Hepatocyte (in vitro differentiated cells): ENCODE data around the gene TP53. TPM values are rescaled to one million over a fixed set of nuclear protein-coding genes. Genes with fewer than 3 reads are reported as not detected.
A peak's percentile ranks its signal among the peaks of the same experiment; 100 is the strongest.

Experiments
- DNase-seq: peaks from one replicate; pipeline ENCODE4 v3.0.0-alpha.2; 2016; ENCODE audit warnings: low spot score
- H2AFZ ChIP-seq: fragments of 200-600 bp; sonication (generic); 2 replicates; pipeline ENCODE4 v1.6.0; 2016; ENCODE audit warnings: antibody characterized with exemption, mild to moderate bottlenecking
- H3K27ac ChIP-seq: fragments of 200-600 bp; sonication (generic); 2 replicates; pipeline ENCODE4 v1.5.1; 2016; ENCODE audit warnings: mild to moderate bottlenecking
- H3K27me3 ChIP-seq: fragments of 200-600 bp; sonication (generic); 2 replicates; pipeline ENCODE4 v1.6.1; 2016
- H3K36me3 ChIP-seq: fragments of 200-600 bp; sonication (generic); replicated peaks from 2 replicates; pipeline ENCODE4 v1.5.1; 2016; ENCODE audit warnings: low read depth; ENCODE audit not compliant: insufficient read depth
- H3K4me1 ChIP-seq: fragments of 200-600 bp; sonication (generic); 2 replicates; pipeline ENCODE4 v1.5.1; 2016; ENCODE audit warnings: mild to moderate bottlenecking, moderate library complexity; ENCODE audit not compliant: insufficient read depth
- H3K4me2 ChIP-seq: fragments of 200-600 bp; sonication (generic); 2 replicates; pipeline ENCODE4 v1.6.0; 2016
- H3K4me3 ChIP-seq: fragments of 200-600 bp; sonication (generic); 2 replicates; pipeline ENCODE4 v1.5.1; 2016; ENCODE audit warnings: mild to moderate bottlenecking
- H3K79me2 ChIP-seq: fragments of 200-600 bp; sonication (generic); 2 replicates; pipeline ENCODE4 v1.6.0; 2017; ENCODE audit warnings: mild to moderate bottlenecking
- H3K9me2 ChIP-seq: fragments of 200-600 bp; sonication (generic); replicated peaks from 2 replicates; pipeline ENCODE4 v1.6.0; 2017; ENCODE audit warnings: mild to moderate bottlenecking; ENCODE audit not compliant: insufficient read depth
- H3K9me3 ChIP-seq: fragments of 200-600 bp; sonication (generic); 2 replicates; pipeline ENCODE4 v1.5.1; 2016; ENCODE audit warnings: low read depth, mild to moderate bottlenecking
- H4K20me1 ChIP-seq: fragments of 200-600 bp; sonication (generic); 2 replicates; pipeline ENCODE4 v1.6.0; 2016; ENCODE audit warnings: mild to moderate bottlenecking; ENCODE audit not compliant: insufficient read depth, poor library complexity, severe bottlenecking
- EZH2 ChIP-seq: fragments of 200-600 bp; sonication (generic); IDR thresholded peaks from 2 replicates; pipeline ENCODE4 v1.6.1; 2016; ENCODE audit warnings: antibody characterized with exemption, mild to moderate bottlenecking, borderline replicate concordance
- EZH2phosphoT487 ChIP-seq: fragments of 200-600 bp; sonication (generic); IDR thresholded peaks from one replicate; pipeline ENCODE4 v1.6.1; 2018; ENCODE audit warnings: antibody characterized with exemption, mild to moderate bottlenecking, low read depth, moderate library complexity; ENCODE audit not compliant: unreplicated experiment, severe bottlenecking
- WGBS: methylation state at CpG from one replicate; pipeline ENCODE4 v1.1.6; 2016; ENCODE audit warnings: low lambda C conversion rate; ENCODE audit errors: missing lambda C conversion rate; 5-methylcytosine and 5-hydroxymethylcytosine counted together
- polyA plus RNA-seq: library from polyadenylated mRNA; unstranded; fragments of >200 nt; fragmentation: Nextera tagmentation; extraction: Ambion mirVana; gene quantifications from 2 replicates; pipeline ENCODE4 v1.2.1, GENCODE V29; 2016
- total RNA-seq: library from RNA; depleted of rRNA; stranded (reverse); fragments of >200 nt; gene quantifications from 2 replicates; pipeline ENCODE4 v1.2.3, GENCODE V29; 2014
- TF ChIP-seq, protein P1 (sequence below): fragments of 200-600 bp; sonication (generic); IDR thresholded peaks from 2 replicates; pipeline ENCODE4 v1.5.1; 2016; ENCODE audit warnings: antibody characterized with exemption, mild to moderate bottlenecking; ENCODE audit not compliant: poor library complexity

The TP53 gene
- total and polyA plus RNA-seq, 2 experiments from 2014 or later, result 29.6 to 31.7 TPM

DNA sequence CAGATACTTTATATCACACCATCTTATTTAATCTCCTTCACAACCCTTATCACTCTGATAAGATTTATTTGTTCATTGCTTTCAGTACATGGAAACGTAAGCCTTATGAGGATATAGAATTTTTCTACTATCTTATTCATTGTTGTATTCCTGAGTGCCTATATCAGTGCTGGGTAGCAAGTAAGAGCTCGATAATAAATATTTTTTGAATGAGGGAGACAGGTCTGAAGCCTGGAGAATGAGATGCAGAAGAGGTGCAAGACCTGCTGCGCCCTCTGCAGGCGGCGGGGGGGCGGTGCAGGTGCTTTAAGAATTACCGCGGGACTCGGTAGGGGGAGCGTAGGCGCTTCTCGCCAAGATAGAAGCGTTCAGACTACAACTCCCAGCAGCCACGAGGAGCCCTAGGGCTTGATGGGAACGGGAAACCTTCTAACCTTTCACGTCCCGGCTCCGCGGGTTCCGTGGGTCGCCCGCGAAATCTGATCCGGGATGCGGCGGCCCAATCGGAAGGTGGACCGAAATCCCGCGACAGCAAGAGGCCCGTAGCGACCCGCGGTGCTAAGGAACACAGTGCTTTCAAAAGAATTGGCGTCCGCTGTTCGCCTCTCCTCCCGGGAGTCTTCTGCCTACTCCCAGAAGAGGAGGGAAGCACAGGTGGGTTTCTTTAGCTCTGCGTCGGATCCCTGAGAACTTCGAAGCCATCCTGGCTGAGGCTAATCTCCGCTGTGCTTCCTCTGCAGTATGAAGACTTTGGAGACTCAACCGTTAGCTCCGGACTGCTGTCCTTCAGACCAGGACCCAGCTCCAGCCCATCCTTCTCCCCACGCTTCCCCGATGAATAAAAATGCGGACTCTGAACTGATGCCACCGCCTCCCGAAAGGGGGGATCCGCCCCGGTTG lies 868 bp upstream of the TP53 start, which contains the start of gene WRAP53:
Gene WRAP53 (plus strand): TSS at position 570 of the 900 bp plus-strand sequence. CDS start 172 bp downstream, at position 742.
- H3K27me3 ChIP-seq, result no peaks in the 10 kb centered on the region
- peak; percentile 98 for DNase-seq
- peaks cover 23% of the 10 kb centered on the region for H3K4me1 ChIP-seq
- no peaks in the 10 kb centered on the region for H3K9me2 ChIP-seq
- H4K20me1 ChIP-seq, result no peaks in the 10 kb centered on the region
- no peaks in the 10 kb centered on the region for H3K36me3 ChIP-seq
- peak within 1 kb of the TSS; percentile 79 for H3K4me3 ChIP-seq
- WGBS, result under 1% methylated on average over 51 of the region's 51 CpGs
- peak within 1 kb of the TSS; percentile 86 for H3K4me2 ChIP-seq
- H3K9me3 ChIP-seq, result no peaks in the 10 kb centered on the region
- TF ChIP-seq EZH2phosphoT487, result no peak
- TF ChIP-seq, protein P1, sequence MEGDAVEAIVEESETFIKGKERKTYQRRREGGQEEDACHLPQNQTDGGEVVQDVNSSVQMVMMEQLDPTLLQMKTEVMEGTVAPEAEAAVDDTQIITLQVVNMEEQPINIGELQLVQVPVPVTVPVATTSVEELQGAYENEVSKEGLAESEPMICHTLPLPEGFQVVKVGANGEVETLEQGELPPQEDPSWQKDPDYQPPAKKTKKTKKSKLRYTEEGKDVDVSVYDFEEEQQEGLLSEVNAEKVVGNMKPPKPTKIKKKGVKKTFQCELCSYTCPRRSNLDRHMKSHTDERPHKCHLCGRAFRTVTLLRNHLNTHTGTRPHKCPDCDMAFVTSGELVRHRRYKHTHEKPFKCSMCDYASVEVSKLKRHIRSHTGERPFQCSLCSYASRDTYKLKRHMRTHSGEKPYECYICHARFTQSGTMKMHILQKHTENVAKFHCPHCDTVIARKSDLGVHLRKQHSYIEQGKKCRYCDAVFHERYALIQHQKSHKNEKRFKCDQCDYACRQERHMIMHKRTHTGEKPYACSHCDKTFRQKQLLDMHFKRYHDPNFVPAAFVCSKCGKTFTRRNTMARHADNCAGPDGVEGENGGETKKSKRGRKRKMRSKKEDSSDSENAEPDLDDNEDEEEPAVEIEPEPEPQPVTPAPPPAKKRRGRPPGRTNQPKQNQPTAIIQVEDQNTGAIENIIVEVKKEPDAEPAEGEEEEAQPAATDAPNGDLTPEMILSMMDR, result peak; percentile 100
- TF ChIP-seq EZH2, result no peak
- peak within 1 kb of the TSS; percentile 99 for H3K27ac ChIP-seq
- H3K79me2 ChIP-seq, result peaks cover 45% of the 10 kb centered on the region
- H2AFZ ChIP-seq, result peak within 1 kb of the TSS; percentile 55

DNA sequence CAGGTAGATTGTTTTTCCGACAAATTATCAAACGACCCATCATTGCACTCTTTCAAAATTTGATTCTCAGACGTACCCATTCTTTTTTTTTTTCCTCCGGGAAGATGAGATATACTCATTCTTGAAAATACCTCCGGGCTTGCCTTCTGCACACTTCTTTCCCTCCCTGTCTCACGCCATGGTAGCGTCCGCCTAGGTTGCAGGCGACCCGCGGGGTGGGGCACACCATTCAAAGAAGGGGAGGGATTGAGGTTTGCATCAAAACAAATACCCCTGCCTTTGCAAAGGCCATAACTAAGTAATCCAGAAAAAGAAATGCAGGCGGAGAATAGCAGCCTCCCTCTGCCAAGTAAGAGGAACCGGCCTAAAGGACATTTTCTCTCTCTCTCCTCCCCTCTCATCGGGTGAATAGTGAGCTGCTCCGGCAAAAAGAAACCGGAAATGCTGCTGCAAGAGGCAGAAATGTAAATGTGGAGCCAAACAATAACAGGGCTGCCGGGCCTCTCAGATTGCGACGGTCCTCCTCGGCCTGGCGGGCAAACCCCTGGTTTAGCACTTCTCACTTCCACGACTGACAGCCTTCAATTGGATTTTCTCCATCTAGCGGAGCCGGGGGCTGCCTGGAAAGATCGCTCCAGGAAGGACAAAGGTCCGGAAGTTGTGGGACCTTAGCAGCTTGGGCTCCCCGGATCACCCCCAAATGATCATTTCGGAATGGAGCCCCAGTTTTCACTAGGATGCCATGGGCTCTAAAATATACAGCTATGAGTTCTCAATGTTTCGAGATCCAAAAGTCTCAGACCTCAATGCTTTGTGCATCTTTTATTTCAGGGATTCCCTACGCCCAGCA lies 843 bp downstream of the TP53 start:
- no peaks in the 10 kb centered on the region for H3K9me2 ChIP-seq
- DNase-seq, result peak; percentile 88
- H3K9me3 ChIP-seq, result no peaks in the 10 kb centered on the region
- no peaks in the 10 kb centered on the region for H3K27me3 ChIP-seq
- TF ChIP-seq EZH2 (no peak), EZH2phosphoT487 (no peak)
- TF ChIP-seq, protein P1, result no peak
- H3K79me2 ChIP-seq, result peaks cover 62% of the 10 kb centered on the region
- under 1% methylated on average over 30 of the region's 30 CpGs for WGBS
- no peaks in the 10 kb centered on the region for H3K36me3 ChIP-seq
- H2AFZ ChIP-seq, result peak overlapping the region; percentile 28
- no peaks in the 10 kb centered on the region for H4K20me1 ChIP-seq
- H3K27ac ChIP-seq, result peak overlapping the region; percentile 99
- peaks cover 23% of the 10 kb centered on the region for H3K4me1 ChIP-seq
- peak overlapping the region; percentile 82 for H3K4me2 ChIP-seq
- peak overlapping the region; percentile 79 for H3K4me3 ChIP-seq

DNA sequence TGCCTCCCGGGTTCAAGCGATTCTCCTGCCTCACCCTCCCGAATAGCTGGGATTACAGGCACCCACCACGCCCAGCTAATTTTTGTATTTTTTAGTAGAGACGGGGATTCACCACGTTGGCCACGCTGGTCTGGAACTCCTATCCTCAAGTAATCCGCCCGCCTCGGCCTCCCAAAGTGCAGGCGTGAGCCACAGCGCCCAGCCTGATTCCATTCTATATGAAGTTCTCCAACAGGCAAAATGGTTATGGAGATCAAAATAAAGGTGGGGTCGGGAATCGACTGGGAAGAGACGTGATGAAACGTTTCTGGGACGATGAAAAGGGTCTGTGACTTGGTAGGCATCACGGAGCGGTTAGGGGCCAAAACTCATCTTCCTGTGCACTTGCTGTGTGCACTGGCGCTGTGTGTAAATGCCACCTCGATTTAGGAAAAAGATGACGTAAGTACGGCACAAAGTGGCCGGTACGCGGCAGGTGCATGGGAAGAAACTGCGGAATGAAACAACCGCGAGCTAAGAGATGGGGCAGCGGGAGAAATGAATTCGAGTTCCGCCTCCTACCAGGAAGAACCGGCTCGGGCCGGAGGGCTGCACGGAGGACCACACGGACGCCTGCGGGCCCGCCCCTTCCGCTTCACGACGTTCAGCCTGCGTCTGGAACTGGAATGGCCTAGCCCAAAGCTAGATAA lies 1.6 kb downstream of the TP53 start:
- H3K79me2 ChIP-seq, result peaks cover 70% of the 10 kb centered on the region
- peak overlapping the region; percentile 42 for H2AFZ ChIP-seq

More for the DNA sequence above, 1.6 kb downstream of the TP53 start:
- H3K36me3 ChIP-seq, result no peaks in the 10 kb centered on the region
- H4K20me1 ChIP-seq, result no peaks in the 10 kb centered on the region
- peak overlapping the region; percentile 82 for H3K4me2 ChIP-seq
- H3K27ac ChIP-seq, result peak overlapping the region; percentile 99
- no peaks in the 10 kb centered on the region for H3K9me3 ChIP-seq
- TF ChIP-seq, protein P1, result no peak
- TF ChIP-seq EZH2phosphoT487 (no peak), EZH2 (no peak)
- peak overlapping the region; percentile 79 for H3K4me3 ChIP-seq
- H3K9me2 ChIP-seq, result no peaks in the 10 kb centered on the region
- H3K27me3 ChIP-seq, result no peaks in the 10 kb centered on the region
- WGBS, result 8% methylated on average over 44 of the region's 44 CpGs
- peaks cover 23% of the 10 kb centered on the region for H3K4me1 ChIP-seq
- DNase-seq, result peak; percentile 97
